ENCODE results near the gene CDK6.

DNA sequence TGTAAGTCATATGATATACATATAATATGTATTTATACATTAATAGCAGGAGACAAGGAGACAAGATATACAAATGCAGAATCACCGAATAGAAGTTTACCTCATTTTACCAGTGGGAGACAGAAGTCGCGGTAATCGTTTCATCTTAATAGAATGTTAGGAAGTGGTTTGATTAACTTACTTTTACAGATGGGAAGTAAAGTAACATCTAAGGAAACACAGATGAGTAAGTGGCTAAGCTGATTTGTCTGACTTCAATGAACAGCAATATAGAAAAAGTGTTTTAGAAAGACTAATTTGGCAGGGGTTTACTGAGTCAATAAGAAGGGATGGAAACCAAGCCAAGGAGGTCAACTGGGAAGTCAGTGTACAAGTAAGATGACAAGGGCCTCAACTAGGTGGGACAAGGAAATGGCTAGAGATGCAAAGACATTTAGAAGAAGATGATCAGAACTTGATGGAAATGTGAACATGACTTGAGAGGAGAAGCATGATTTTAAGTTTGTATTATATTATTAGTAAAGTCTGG, 210.0 kb downstream of the CDK6 start:
- TF ChIP-seq POLR2A (IDR thresholded peaks at IDR 0.05), result no peak
- TF ChIP-seq, protein P1, sequence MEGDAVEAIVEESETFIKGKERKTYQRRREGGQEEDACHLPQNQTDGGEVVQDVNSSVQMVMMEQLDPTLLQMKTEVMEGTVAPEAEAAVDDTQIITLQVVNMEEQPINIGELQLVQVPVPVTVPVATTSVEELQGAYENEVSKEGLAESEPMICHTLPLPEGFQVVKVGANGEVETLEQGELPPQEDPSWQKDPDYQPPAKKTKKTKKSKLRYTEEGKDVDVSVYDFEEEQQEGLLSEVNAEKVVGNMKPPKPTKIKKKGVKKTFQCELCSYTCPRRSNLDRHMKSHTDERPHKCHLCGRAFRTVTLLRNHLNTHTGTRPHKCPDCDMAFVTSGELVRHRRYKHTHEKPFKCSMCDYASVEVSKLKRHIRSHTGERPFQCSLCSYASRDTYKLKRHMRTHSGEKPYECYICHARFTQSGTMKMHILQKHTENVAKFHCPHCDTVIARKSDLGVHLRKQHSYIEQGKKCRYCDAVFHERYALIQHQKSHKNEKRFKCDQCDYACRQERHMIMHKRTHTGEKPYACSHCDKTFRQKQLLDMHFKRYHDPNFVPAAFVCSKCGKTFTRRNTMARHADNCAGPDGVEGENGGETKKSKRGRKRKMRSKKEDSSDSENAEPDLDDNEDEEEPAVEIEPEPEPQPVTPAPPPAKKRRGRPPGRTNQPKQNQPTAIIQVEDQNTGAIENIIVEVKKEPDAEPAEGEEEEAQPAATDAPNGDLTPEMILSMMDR (IDR thresholded peaks at IDR 0.05 in 4 of 5, conservative IDR thresholded peaks at IDR 0.05 in 1 of 5), result no peak
